ENCODE data around the gene TMEM132C.

The TMEM132C gene

GRCh38 chr12:128745772-128746689 is 479.1 kb downstream of the TMEM132C start:
- in situ Hi-C loops (cut with HindIII; ENCODE audit: low sequenced_read_pairs): no loop called here

GRCh38 chr12:128747441-128747840 is 480.5 kb downstream of the TMEM132C start:
- in situ Hi-C loops (cut with HindIII; ENCODE audit: low sequenced_read_pairs): no loop called here

GRCh38 chr12:128752386-128752785 is 485.4 kb downstream of the TMEM132C start:
- in situ Hi-C loops (cut with HindIII; ENCODE audit: low sequenced_read_pairs): no loop called here

GRCh38 chr12:128753438-128753837 is 486.5 kb downstream of the TMEM132C start:
- in situ Hi-C loops (cut with HindIII; ENCODE audit: low sequenced_read_pairs): no loop called here

GRCh38 chr12:128754275-128754674 is 487.3 kb downstream of the TMEM132C start:
- in situ Hi-C loops (cut with HindIII; ENCODE audit: low sequenced_read_pairs): no loop called here

- in situ Hi-C loops (cut with HindIII; ENCODE audit: low sequenced_read_pairs): no loop called here
These were observed 488.6 kb downstream of the TMEM132C start for GRCh38 chr12:128755566-128755965.
